ENCODE measurements around the gene KLHDC1.
A peak's percentile ranks its signal among the peaks of the same experiment; 100 is the strongest.

KLHDC1 gene

DNA sequence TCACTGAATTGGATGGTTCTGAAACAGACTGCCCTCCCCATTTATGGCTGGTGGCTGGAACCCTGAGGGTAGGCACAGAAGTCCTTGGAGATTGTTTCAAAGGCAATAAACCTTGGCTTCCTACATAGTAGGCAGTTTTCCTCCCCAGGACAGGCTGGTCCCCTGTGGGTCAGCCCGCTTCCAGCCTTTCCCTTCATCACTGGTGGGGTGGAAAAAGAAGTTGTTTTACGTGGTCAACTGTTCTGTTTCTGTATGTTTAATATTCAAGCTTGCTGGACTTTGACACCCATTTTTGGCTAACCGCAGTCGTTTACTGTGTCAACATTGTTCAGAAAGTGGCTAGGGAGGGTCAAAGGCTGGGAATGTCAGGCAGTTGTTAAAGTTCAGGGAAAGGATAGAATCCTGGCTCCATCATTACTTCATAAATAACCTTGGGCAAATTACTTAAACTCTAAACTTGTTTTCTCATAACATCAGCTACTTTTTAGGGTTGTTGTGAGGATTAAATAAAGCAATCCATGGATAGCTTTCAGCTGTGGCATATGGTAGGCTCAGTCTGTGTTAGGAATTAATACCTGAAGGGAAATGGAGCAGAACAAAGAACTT, 77.4 kb downstream of the KLHDC1 start (continued):
- TF ChIP-seq, protein P1, sequence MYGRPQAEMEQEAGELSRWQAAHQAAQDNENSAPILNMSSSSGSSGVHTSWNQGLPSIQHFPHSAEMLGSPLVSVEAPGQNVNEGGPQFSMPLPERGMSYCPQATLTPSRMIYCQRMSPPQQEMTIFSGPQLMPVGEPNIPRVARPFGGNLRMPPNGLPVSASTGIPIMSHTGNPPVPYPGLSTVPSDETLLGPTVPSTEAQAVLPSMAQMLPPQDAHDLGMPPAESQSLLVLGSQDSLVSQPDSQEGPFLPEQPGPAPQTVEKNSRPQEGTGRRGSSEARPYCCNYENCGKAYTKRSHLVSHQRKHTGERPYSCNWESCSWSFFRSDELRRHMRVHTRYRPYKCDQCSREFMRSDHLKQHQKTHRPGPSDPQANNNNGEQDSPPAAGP (tag by site-specific recombination; IDR thresholded peaks at IDR 0.05) = peak; percentile 46; the same call in 1 of the 2 replicates
- TF ChIP-seq ZNF335 (tag by site-specific recombination; conservative IDR thresholded peaks at IDR 0.05) = no peak
- no peak for TF ChIP-seq ZNF155 (tag by site-specific recombination; IDR thresholded peaks at IDR 0.05)
- TF ChIP-seq FEZF1 (tag by site-specific recombination; IDR thresholded peaks at IDR 0.05) = 0 out of 2 replicates have a peak, but pooled peaks have one; percentile 33
- TF ChIP-seq ZNF571 (tag by site-specific recombination; IDR thresholded peaks at IDR 0.05) = no peak
- TF ChIP-seq SP3 (tag by site-specific recombination; IDR thresholded peaks at IDR 0.05) = no peak; the same call in 1 of the 2 replicates
- TF ChIP-seq ZNF792 (tag by site-specific recombination; IDR thresholded peaks at IDR 0.05) = no peak
- TF ChIP-seq WT1 (tag by site-specific recombination; IDR thresholded peaks at IDR 0.05) = peak; percentile 69
- TF ChIP-seq ZNF112 (tag by site-specific recombination; IDR thresholded peaks at IDR 0.05) = no peak
- peak; percentile 56 for TF ChIP-seq ZNF341 (tag by site-specific recombination; IDR thresholded peaks at IDR 0.05; ENCODE audit: low read depth)
- TF ChIP-seq OSR2 (tag by site-specific recombination; IDR thresholded peaks at IDR 0.05) = peak; percentile 87
- no peak for TF ChIP-seq ZNF514 (tag by site-specific recombination; IDR thresholded peaks at IDR 0.05)
- no peak for TF ChIP-seq ZNF174 (tag by site-specific recombination; IDR thresholded peaks at IDR 0.05)
- TF ChIP-seq ZNF530 (tag by site-specific recombination; IDR thresholded peaks at IDR 0.05; ENCODE audit: low read depth) = no peak
- no peak for TF ChIP-seq ZNF473 (tag by site-specific recombination; IDR thresholded peaks at IDR 0.05)
- no peak for TF ChIP-seq YY1 (tag by site-specific recombination; IDR thresholded peaks at IDR 0.05)
- TF ChIP-seq ZNF274 (IDR thresholded peaks at IDR 0.05; ENCODE audit: low read length) = no peak
- no peak for TF ChIP-seq ZNF274 (tag by site-specific recombination; IDR thresholded peaks at IDR 0.05; ENCODE audit: borderline replicate concordance)
- peak; percentile 20; the same call in 1 of the 2 replicates for TF ChIP-seq ZIC2 (tag by site-specific recombination; IDR thresholded peaks at IDR 0.05)
- TF ChIP-seq ZNF791 (tag by site-specific recombination; IDR thresholded peaks at IDR 0.05) = no peak
- peak; percentile 83 for TF ChIP-seq ZFP69B (tag by site-specific recombination; IDR thresholded peaks at IDR 0.05)
- TF ChIP-seq, protein P2, sequence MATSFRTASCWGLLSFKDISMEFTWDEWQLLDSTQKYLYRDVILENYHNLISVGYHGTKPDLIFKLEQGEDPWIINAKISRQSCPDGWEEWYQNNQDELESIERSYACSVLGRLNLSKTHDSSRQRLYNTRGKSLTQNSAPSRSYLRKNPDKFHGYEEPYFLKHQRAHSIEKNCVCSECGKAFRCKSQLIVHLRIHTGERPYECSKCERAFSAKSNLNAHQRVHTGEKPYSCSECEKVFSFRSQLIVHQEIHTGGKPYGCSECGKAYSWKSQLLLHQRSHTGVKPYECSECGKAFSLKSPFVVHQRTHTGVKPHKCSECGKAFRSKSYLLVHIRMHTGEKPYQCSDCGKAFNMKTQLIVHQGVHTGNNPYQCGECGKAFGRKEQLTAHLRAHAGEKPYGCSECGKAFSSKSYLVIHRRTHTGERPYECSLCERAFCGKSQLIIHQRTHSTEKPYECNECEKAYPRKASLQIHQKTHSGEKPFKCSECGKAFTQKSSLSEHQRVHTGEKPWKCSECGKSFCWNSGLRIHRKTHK (tag by site-specific recombination; IDR thresholded peaks at IDR 0.05) = no peak
- no peak for TF ChIP-seq SP2 (tag by site-specific recombination; IDR thresholded peaks at IDR 0.05)
- TF ChIP-seq, protein P3, sequence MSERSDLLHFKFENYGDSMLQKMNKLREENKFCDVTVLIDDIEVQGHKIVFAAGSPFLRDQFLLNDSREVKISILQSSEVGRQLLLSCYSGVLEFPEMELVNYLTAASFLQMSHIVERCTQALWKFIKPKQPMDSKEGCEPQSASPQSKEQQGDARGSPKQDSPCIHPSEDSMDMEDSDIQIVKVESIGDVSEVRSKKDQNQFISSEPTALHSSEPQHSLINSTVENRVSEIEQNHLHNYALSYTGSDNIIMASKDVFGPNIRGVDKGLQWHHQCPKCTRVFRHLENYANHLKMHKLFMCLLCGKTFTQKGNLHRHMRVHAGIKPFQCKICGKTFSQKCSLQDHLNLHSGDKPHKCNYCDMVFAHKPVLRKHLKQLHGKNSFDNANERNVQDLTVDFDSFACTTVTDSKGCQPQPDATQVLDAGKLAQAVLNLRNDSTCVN (tag by site-specific recombination; optimal IDR thresholded peaks at IDR 0.05) = no peak
- no peak for TF ChIP-seq ZNF426 (tag by site-specific recombination; IDR thresholded peaks at IDR 0.05)
- no peak for TF ChIP-seq ZNF548 (tag by site-specific recombination; IDR thresholded peaks at IDR 0.05)
- no peak for TF ChIP-seq ZNF16 (tag by site-specific recombination; IDR thresholded peaks at IDR 0.05; ENCODE audit: low read depth)
- TF ChIP-seq, protein P4, sequence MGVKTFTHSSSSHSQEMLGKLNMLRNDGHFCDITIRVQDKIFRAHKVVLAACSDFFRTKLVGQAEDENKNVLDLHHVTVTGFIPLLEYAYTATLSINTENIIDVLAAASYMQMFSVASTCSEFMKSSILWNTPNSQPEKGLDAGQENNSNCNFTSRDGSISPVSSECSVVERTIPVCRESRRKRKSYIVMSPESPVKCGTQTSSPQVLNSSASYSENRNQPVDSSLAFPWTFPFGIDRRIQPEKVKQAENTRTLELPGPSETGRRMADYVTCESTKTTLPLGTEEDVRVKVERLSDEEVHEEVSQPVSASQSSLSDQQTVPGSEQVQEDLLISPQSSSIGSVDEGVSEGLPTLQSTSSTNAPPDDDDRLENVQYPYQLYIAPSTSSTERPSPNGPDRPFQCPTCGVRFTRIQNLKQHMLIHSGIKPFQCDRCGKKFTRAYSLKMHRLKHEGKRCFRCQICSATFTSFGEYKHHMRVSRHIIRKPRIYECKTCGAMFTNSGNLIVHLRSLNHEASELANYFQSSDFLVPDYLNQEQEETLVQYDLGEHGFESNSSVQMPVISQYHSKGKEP (tag by site-specific recombination; IDR thresholded peaks at IDR 0.05) = no peak
- TF ChIP-seq ZNF248 (tag by site-specific recombination; IDR thresholded peaks at IDR 0.05) = no peak
- TF ChIP-seq, protein P5, sequence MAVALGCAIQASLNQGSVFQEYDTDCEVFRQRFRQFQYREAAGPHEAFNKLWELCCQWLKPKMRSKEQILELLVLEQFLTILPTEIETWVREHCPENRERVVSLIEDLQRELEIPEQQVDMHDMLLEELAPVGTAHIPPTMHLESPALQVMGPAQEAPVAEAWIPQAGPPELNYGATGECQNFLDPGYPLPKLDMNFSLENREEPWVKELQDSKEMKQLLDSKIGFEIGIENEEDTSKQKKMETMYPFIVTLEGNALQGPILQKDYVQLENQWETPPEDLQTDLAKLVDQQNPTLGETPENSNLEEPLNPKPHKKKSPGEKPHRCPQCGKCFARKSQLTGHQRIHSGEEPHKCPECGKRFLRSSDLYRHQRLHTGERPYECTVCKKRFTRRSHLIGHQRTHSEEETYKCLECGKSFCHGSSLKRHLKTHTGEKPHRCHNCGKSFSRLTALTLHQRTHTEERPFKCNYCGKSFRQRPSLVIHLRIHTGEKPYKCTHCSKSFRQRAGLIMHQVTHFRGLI (tag by site-specific recombination; IDR thresholded peaks at IDR 0.05) = no peak
- no peak for TF ChIP-seq ZSCAN16 (tag by site-specific recombination; IDR thresholded peaks at IDR 0.05)
- TF ChIP-seq ZNF785 (tag by site-specific recombination; IDR thresholded peaks at IDR 0.05) = no peak
- TF ChIP-seq ZBTB8A (tag by site-specific recombination; IDR thresholded peaks at IDR 0.05) = no peak
- no peak for TF ChIP-seq ZNF423 (tag by site-specific recombination; IDR thresholded peaks at IDR 0.05)
- TF ChIP-seq ZNF266 (tag by site-specific recombination; IDR thresholded peaks at IDR 0.05; ENCODE audit: low read depth) = no peak
- TF ChIP-seq GLIS1 (tag by site-specific recombination; IDR thresholded peaks at IDR 0.05) = peak; percentile 35; the same call in 1 of the 2 replicates

Measured in HEK293 (cell line).